ENCODE results near the gene RUFY4. TPM values are rescaled to one million over a fixed set of nuclear protein-coding genes. Genes with fewer than 3 reads are reported as not detected.

The RUFY4 gene
- total RNA-seq, 4 donors from 2014 or later, result 0.11 TPM; not detected in 3

GRCh38 chr2:218027426-218028188, 41.4 kb upstream of the RUFY4 start:
- DNase-seq (ENCODE audit: extremely low spot score), result no peak
- Histone ChIP-seq H3K4me1 (peaks cover 0 to 24% (median 4%) of the 10 kb centered on the region in 4 donors), H3K27ac (replicated peaks in 1 of 4) (no peak overlapping the region), H3K4me3 (no peak overlapping the region), H3K9me3 (no peaks in the 10 kb centered on the region), H3K27me3 (no peaks in the 10 kb centered on the region), H3K36me3 (no peaks in the 10 kb centered on the region)
- intact Hi-C loops (cut with DNase I), result no loop called here
- 96% methylated on average over 6 of the region's 6 CpGs for WGBS
- no peak for TF ChIP-seq CTCF (IDR thresholded peaks at IDR 0.05)
- no peak for TF ChIP-seq POLR2AphosphoS5 (IDR thresholded peaks at IDR 0.05)
- no peak for TF ChIP-seq EP300 (IDR thresholded peaks at IDR 0.05)
- no peak for TF ChIP-seq POLR2A (IDR thresholded peaks at IDR 0.05; ENCODE audit: low read depth)

GRCh38 chr2:218028189-218028495, 40.9 kb upstream of the RUFY4 start:
- TF ChIP-seq EP300 (IDR thresholded peaks at IDR 0.05) (no peak), POLR2AphosphoS5 (IDR thresholded peaks at IDR 0.05) (no peak), POLR2A (IDR thresholded peaks at IDR 0.05; ENCODE audit: low read depth) (no peak), CTCF (IDR thresholded peaks at IDR 0.05) (no peak)
- Histone ChIP-seq H3K9me3 (no peaks in the 10 kb centered on the region), H3K36me3 (no peaks in the 10 kb centered on the region), H3K27me3 (peaks cover 0 to under 1% (median 0%) of the 10 kb centered on the region in 4 donors), H3K4me1 (peaks cover 0 to 24% (median 4%) of the 10 kb centered on the region in 4 donors), H3K4me3 (no peak overlapping the region), H3K27ac (replicated peaks in 1 of 4) (no peak overlapping the region)
- no peak for DNase-seq (ENCODE audit: extremely low spot score)
- WGBS, result 96% methylated on average over 2 of the region's 2 CpGs
- intact Hi-C loops (cut with DNase I), result no loop called here

- no peaks in the 10 kb centered on the region for H3K36me3 ChIP-seq
- H3K4me1 ChIP-seq, result peaks cover 0 to 24% (median 5%) of the 10 kb centered on the region in 4 donors
- no peaks in the 10 kb centered on the region for H3K9me3 ChIP-seq
- intact Hi-C loops (cut with DNase I), result no loop called here
- H3K27me3 ChIP-seq, result peaks cover 0 to 7% (median 0%) of the 10 kb centered on the region in 4 donors
- WGBS, result 67% methylated on average over 4 of the region's 6 CpGs
- DNase-seq (ENCODE audit: extremely low spot score), result no peak
- no peak overlapping the region for H3K4me3 ChIP-seq
- TF ChIP-seq POLR2AphosphoS5 (IDR thresholded peaks at IDR 0.05), result no peak
- H3K27ac ChIP-seq (replicated peaks in 1 of 4), result no peak overlapping the region
These were observed 40.3 kb upstream of the RUFY4 start for GRCh38 chr2:218028562-218029348.

GRCh38 chr2:218029366-218030360, 39.4 kb upstream of the RUFY4 start:
- H3K36me3 ChIP-seq, result no peaks in the 10 kb centered on the region
- intact Hi-C loops (cut with DNase I), result loop anchor here (5.0 kb wide), 1 partner anchor 242 kb away; no protein-coding TSS in a partner anchor
- no peaks in the 10 kb centered on the region for H3K9me3 ChIP-seq
- H3K27ac ChIP-seq (replicated peaks in 1 of 4), result no peak overlapping the region
- H3K4me1 ChIP-seq, result peaks cover 8 to 24% (median 11%) of the 10 kb centered on the region in 4 donors
- TF ChIP-seq POLR2AphosphoS5 (IDR thresholded peaks at IDR 0.05) (no peak), POLR2A (IDR thresholded peaks at IDR 0.05; ENCODE audit: low read depth) (no peak), CTCF (IDR thresholded peaks at IDR 0.05) (no peak), EP300 (IDR thresholded peaks at IDR 0.05) (no peak)
- no peak overlapping the region for H3K4me3 ChIP-seq
- whole genome bisulfite sequencing, result 74% methylated on average over 17 of the region's 17 CpGs
- peak; percentile 83 for DNase-seq (ENCODE audit: extremely low spot score)
- peaks cover 0 to 14% (median 0%) of the 10 kb centered on the region in 4 donors for H3K27me3 ChIP-seq

Measured in esophagus muscularis mucosa (tissue), 4 donors.